ENCODE data around the gene ARSK. TPM values are rescaled to one million over a fixed set of nuclear protein-coding genes. Genes with fewer than 3 reads are reported as not detected.

ARSK gene
- total and polyA plus RNA-seq, 2 experiments from 2014 or later, result 23.2 to 40.8 TPM

GRCh38 chr5:95626701-95627100 is 71.8 kb downstream of the ARSK start:
- Histone ChIP-seq H2AFZ (no peak overlapping the region), H3F3A (replicated peaks; ENCODE audit: low read depth) (no peaks in the 10 kb centered on the region), H3K4me3 (no peak overlapping the region), H3K4me1 (ENCODE audit: insufficient read depth) (no peaks in the 10 kb centered on the region), H3K4me2 (no peak overlapping the region), H3K27ac (ENCODE audit: low read depth) (no peak overlapping the region), H3K9me2 (ENCODE audit: insufficient read depth) (peaks cover 18% of the 10 kb centered on the region; the same call in 1 of the 2 replicates), H3K36me3 (ENCODE audit: insufficient read depth) (peaks cover 8% of the 10 kb centered on the region), H3K79me2 (replicated peaks; ENCODE audit: insufficient read depth) (no peaks in the 10 kb centered on the region), H4K20me1 (replicated peaks; ENCODE audit: insufficient read depth) (no peaks in the 10 kb centered on the region), H3K27me3 (ENCODE audit: insufficient read depth) (peaks cover 21% of the 10 kb centered on the region)
- Mint-ChIP-seq H3K27me3 (ENCODE audit: insufficient read depth, low read depth, poor library complexity) (peaks cover 10% of the 10 kb centered on the region), H3K9me3 (peaks cover 29% of the 10 kb centered on the region), H3K4me1 (peaks cover under 1% of the 10 kb centered on the region; the same call in 1 of the 3 replicates), H3K36me3 (ENCODE audit: low read depth) (peaks cover 27% of the 10 kb centered on the region), H3K4me3 (no peak overlapping the region), H3K27ac (no peak overlapping the region)
- no peak for TF ChIP-seq POLR2AphosphoS5 (IDR thresholded peaks at IDR 0.05; ENCODE audit: low read depth)
- DNase-seq (ENCODE audit: low spot score) (no peak), ATAC-seq (no peak)

GRCh38 chr5:95627971-95628810 is 73.3 kb downstream of the ARSK start:
- H3K36me3 ChIP-seq (ENCODE audit: insufficient read depth), result peaks cover 8% of the 10 kb centered on the region
- TF ChIP-seq STAT1 (IDR thresholded peaks at IDR 0.05; ENCODE audit: unreplicated experiment) (no peak), CREB1 (CRISPR knock-in tag; IDR thresholded peaks at IDR 0.05; ENCODE audit: low read depth) (no peak)
- no peak overlapping the region for H3K4me2 ChIP-seq
- H4K20me1 ChIP-seq (replicated peaks; ENCODE audit: insufficient read depth), result no peaks in the 10 kb centered on the region
- DNase-seq (ENCODE audit: low spot score) (no peak), ATAC-seq (no peak)
- H3K4me1 Mint-ChIP-seq, result no peaks in the 10 kb centered on the region
- peaks cover 3% of the 10 kb centered on the region for H3K27me3 Mint-ChIP-seq (ENCODE audit: insufficient read depth, low read depth, poor library complexity)
- H3K27ac ChIP-seq (ENCODE audit: low read depth), result no peak overlapping the region
- peaks cover 28% of the 10 kb centered on the region for H3K9me3 Mint-ChIP-seq
- H3K27me3 ChIP-seq (ENCODE audit: insufficient read depth), result peaks cover 6% of the 10 kb centered on the region; the same call in 1 of the 2 replicates
- H3K79me2 ChIP-seq (replicated peaks; ENCODE audit: insufficient read depth), result no peaks in the 10 kb centered on the region
- no peaks in the 10 kb centered on the region for H3K4me1 ChIP-seq (ENCODE audit: insufficient read depth)
- H3K4me3 ChIP-seq, result no peak overlapping the region
- no peak overlapping the region for H3K27ac Mint-ChIP-seq
- no peak overlapping the region for H3K4me3 Mint-ChIP-seq
- peaks cover 18% of the 10 kb centered on the region; the same call in 1 of the 2 replicates for H3K9me2 ChIP-seq (ENCODE audit: insufficient read depth)
- H3F3A ChIP-seq (replicated peaks; ENCODE audit: low read depth), result no peaks in the 10 kb centered on the region
- H3K36me3 Mint-ChIP-seq (ENCODE audit: low read depth), result peaks cover 26% of the 10 kb centered on the region
- H2AFZ ChIP-seq, result no peak overlapping the region

GRCh38 chr5:95628933-95629332 is 74.0 kb downstream of the ARSK start:
- Histone ChIP-seq H3K4me2 (no peak overlapping the region), H3K79me2 (replicated peaks; ENCODE audit: insufficient read depth) (no peaks in the 10 kb centered on the region), H3K9me2 (ENCODE audit: insufficient read depth) (peaks cover 18% of the 10 kb centered on the region; the same call in 1 of the 2 replicates), H3K36me3 (ENCODE audit: insufficient read depth) (peaks cover 8% of the 10 kb centered on the region), H4K20me1 (replicated peaks; ENCODE audit: insufficient read depth) (no peaks in the 10 kb centered on the region), H3K27me3 (ENCODE audit: insufficient read depth) (no peaks in the 10 kb centered on the region), H3F3A (replicated peaks; ENCODE audit: low read depth) (no peaks in the 10 kb centered on the region), H3K27ac (ENCODE audit: low read depth) (no peak overlapping the region), H2AFZ (peak overlapping the region; percentile 14; the same call in 1 of the 2 replicates), H3K4me3 (no peak overlapping the region), H3K4me1 (ENCODE audit: insufficient read depth) (no peaks in the 10 kb centered on the region)
- DNase-seq (ENCODE audit: low spot score), result peak; percentile 52
- Mint-ChIP-seq H3K27ac (no peak overlapping the region), H3K36me3 (ENCODE audit: low read depth) (peaks cover 26% of the 10 kb centered on the region), H3K27me3 (ENCODE audit: insufficient read depth, low read depth, poor library complexity) (peaks cover 3% of the 10 kb centered on the region), H3K4me3 (no peak overlapping the region), H3K9me3 (peaks cover 28% of the 10 kb centered on the region), H3K4me1 (no peaks in the 10 kb centered on the region)
- ATAC-seq, result peak; percentile 63
- TF ChIP-seq ETS1 (IDR thresholded peaks at IDR 0.05) (no peak), ZNF114 (CRISPR knock-in tag; IDR thresholded peaks at IDR 0.05) (no peak), POLR2AphosphoS5 (IDR thresholded peaks at IDR 0.05; ENCODE audit: low read depth) (no peak), ZNF331 (CRISPR knock-in tag; IDR thresholded peaks at IDR 0.05; ENCODE audit: low read depth) (no peak), NANOG (IDR thresholded peaks at IDR 0.05; ENCODE audit: borderline replicate concordance) (no peak), STAT1 (IDR thresholded peaks at IDR 0.05; ENCODE audit: unreplicated experiment) (no peak), ZNF462 (CRISPR knock-in tag; IDR thresholded peaks at IDR 0.05) (no peak), EZH2 (IDR thresholded peaks at IDR 0.05; ENCODE audit: low read depth, unreplicated experiment) (no peak)

Measured in GM23338 (cell line).